ENCODE data around the gene ZBTB49. TPM values are rescaled to one million over a fixed set of nuclear protein-coding genes. Genes with fewer than 3 reads are reported as not detected.
"Not testable (repeated sequence)": the region's sequence is repeated elsewhere in the genome, so short reads cannot be mapped to it uniquely, and the experiment has no call there.

Gene ZBTB49
- total RNA-seq, 4 donors from 2014 or later: 2.4 to 11.2 (median 6.0) TPM

DNA sequence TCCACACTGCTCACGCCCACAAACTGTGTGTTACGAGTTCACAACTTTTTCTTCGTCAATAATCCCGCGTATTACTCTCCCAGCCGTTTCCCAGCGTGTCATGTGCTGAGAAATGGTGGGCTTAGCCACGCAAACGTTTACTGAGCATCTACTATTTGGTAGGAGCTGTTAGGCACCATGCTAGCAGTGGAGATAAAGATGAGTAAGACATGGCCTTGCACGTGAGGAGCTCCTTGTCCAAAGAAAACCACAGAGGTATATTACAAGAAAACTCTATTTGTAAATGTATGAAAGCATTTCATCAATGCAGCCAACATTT is 41.2 kb upstream of the ZBTB49 start:
- in situ Hi-C loops (cut with MboI; ENCODE audit: low pct_ligation_motif_present in 1 of 4, low pct_unique_long_range_greater_than_20kb in 1 of 4, low sequenced_read_pairs in 3 of 4): no loop called here
- H3K27me3 ChIP-seq: no peaks in the 10 kb centered on the region
- H3K36me3 ChIP-seq: peaks cover 0 to 4% (median 0%) of the 10 kb centered on the region in 4 donors
- peak overlapping the region; percentile 59 to 85 (median 76) for H3K4me3 ChIP-seq
- peaks cover 7 to 24% (median 19%) of the 10 kb centered on the region in 4 donors for H3K4me1 ChIP-seq
- no peaks in the 10 kb centered on the region for H3K9me3 ChIP-seq
- WGBS, 2 donors (ENCODE audit: low coverage in 1 of 2): 0 to 22% methylated on average over 3 to 10 of the region's 10 CpGs
- TF ChIP-seq POLR2A (IDR thresholded peaks at IDR 0.05): no peak
- TF ChIP-seq, protein P1, sequence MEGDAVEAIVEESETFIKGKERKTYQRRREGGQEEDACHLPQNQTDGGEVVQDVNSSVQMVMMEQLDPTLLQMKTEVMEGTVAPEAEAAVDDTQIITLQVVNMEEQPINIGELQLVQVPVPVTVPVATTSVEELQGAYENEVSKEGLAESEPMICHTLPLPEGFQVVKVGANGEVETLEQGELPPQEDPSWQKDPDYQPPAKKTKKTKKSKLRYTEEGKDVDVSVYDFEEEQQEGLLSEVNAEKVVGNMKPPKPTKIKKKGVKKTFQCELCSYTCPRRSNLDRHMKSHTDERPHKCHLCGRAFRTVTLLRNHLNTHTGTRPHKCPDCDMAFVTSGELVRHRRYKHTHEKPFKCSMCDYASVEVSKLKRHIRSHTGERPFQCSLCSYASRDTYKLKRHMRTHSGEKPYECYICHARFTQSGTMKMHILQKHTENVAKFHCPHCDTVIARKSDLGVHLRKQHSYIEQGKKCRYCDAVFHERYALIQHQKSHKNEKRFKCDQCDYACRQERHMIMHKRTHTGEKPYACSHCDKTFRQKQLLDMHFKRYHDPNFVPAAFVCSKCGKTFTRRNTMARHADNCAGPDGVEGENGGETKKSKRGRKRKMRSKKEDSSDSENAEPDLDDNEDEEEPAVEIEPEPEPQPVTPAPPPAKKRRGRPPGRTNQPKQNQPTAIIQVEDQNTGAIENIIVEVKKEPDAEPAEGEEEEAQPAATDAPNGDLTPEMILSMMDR (IDR thresholded peaks at IDR 0.05): no peak
- no peak for TF ChIP-seq EP300 (IDR thresholded peaks at IDR 0.05; ENCODE audit: low read depth)
- no peak for TF ChIP-seq POLR2AphosphoS5 (IDR thresholded peaks at IDR 0.05)
- peak overlapping the region; percentile 90 to 94 (median 92) for H3K27ac ChIP-seq
- intact Hi-C loops (cut with DNase I; ENCODE audit: low total_unique reads): no loop called here
- DNase-seq: no peak

DNA sequence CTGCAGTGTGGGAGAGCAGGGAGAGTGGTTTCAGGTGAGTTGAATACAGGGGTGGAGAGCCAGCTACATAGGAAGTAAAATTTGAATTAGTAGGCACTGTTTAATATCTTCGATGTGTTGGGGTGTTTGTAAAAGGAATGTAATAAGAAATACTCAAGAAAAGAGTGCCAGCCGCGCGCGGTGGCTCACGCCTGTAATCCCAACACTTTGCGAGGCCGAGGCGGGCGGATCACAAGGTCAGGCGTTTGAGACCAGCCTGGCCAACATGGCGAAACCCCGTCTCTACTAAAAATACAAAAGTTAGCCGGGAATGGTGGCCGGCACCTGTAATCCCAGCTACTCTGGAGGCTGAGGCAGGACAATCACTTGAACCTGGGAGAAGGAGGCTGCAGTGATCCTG is 40.7 kb upstream of the ZBTB49 start:
- H3K27me3 ChIP-seq; intact Hi-C loops (cut with DNase I; ENCODE audit: low total_unique reads); H3K4me3 ChIP-seq; DNase-seq; H3K9me3 ChIP-seq; H3K36me3 ChIP-seq; in situ Hi-C loops (cut with MboI; ENCODE audit: low pct_ligation_motif_present in 1 of 4, low pct_unique_long_range_greater_than_20kb in 1 of 4, low sequenced_read_pairs in 3 of 4): not testable (repeated sequence)
- WGBS, 2 donors (ENCODE audit: low coverage in 1 of 2): 93 to 98% methylated on average over 15 of the region's 15 CpGs
- Histone ChIP-seq H3K27ac (peak overlapping the region in 3 of 4 donors; percentile 90 to 94 (median 93)), H3K4me1 (peaks cover 7 to 24% (median 19%) of the 10 kb centered on the region in 4 donors)

DNA sequence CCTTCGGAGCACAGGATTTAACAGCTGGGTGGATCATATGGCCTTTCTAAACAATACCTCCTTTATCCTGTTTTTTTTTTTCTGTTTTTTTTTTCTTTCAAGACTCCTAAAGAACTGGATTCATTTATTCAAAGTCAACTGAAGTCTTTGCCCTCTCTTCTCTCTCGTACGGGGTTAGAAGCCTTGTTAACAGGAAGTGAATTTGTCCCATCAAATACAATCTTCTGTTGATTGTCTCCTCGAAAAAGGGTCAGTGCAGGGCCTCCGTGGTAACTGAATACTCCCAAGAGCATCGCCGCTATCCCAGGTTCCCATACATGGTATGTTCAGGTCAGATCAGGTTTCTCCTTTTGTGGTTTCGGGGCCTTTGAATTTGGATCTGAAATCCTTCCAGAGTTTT is 40.2 kb upstream of the ZBTB49 start:
- in situ Hi-C loops (cut with MboI; ENCODE audit: low pct_ligation_motif_present in 1 of 4, low pct_unique_long_range_greater_than_20kb in 1 of 4, low sequenced_read_pairs in 3 of 4): loop anchor here in 3 of 4 donors (10.0 kb wide), 2 partner anchors 85 to 95 kb away; no protein-coding TSS in a partner anchor
- H3K27me3 ChIP-seq: no peaks in the 10 kb centered on the region
- DNase-seq: no peak
- H3K4me1 ChIP-seq: peaks cover 7 to 24% (median 19%) of the 10 kb centered on the region in 4 donors
- WGBS, 2 donors (ENCODE audit: low coverage in 1 of 2): 74 to 86% methylated on average over 5 to 8 of the region's 8 CpGs
- TF ChIP-seq, protein P1 (IDR thresholded peaks at IDR 0.05): no peak
- TF ChIP-seq POLR2AphosphoS5 (IDR thresholded peaks at IDR 0.05) (no peak), EP300 (IDR thresholded peaks at IDR 0.05; ENCODE audit: low read depth) (no peak), POLR2A (IDR thresholded peaks at IDR 0.05) (no peak)
- H3K36me3 ChIP-seq: no peaks in the 10 kb centered on the region
- no peak overlapping the region for H3K27ac ChIP-seq
- no peaks in the 10 kb centered on the region for H3K9me3 ChIP-seq
- intact Hi-C loops (cut with DNase I; ENCODE audit: low total_unique reads): no loop called here
- no peak overlapping the region for H3K4me3 ChIP-seq

DNA sequence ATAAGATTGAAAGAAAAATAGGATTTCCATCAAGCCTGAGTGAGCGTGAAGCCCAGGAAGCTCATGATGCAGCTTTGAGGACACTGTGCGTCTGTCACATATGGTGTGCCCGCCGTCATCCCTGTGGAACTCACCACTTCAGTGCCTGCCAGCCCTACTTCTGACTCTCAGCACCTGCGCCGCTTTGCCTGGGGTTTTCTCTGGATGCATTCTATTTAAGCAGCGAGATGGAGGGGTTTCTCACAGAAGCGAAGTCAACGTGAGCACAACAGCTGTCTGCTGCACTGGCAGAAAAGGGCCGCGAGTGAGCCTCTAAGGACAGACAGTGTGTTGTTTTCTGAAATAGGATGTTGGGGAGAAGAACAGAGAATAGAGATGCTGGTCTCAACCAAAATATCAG is 35.9 kb upstream of the ZBTB49 start:
- Histone ChIP-seq H3K4me1 (peaks cover 0 to 4% (median under 1%) of the 10 kb centered on the region in 4 donors), H3K4me3 (no peak overlapping the region), H3K36me3 (no peaks in the 10 kb centered on the region), H3K27me3 (no peaks in the 10 kb centered on the region), H3K9me3 (no peaks in the 10 kb centered on the region), H3K27ac (no peak overlapping the region)
- in situ Hi-C loops (cut with MboI; ENCODE audit: low pct_ligation_motif_present in 1 of 4, low pct_unique_long_range_greater_than_20kb in 1 of 4, low sequenced_read_pairs in 3 of 4): loop anchor here in 3 of 4 donors (10.0 kb wide), 2 partner anchors 81 to 91 kb away; no protein-coding TSS in a partner anchor
- TF ChIP-seq POLR2A (IDR thresholded peaks at IDR 0.05) (no peak), EP300 (IDR thresholded peaks at IDR 0.05; ENCODE audit: low read depth) (no peak), POLR2AphosphoS5 (IDR thresholded peaks at IDR 0.05) (no peak)
- no peak for DNase-seq
- intact Hi-C loops (cut with DNase I; ENCODE audit: low total_unique reads): no loop called here
- 86 to 96% methylated on average over 4 to 11 of the region's 11 CpGs for WGBS, 2 donors (ENCODE audit: low coverage in 1 of 2)

DNA sequence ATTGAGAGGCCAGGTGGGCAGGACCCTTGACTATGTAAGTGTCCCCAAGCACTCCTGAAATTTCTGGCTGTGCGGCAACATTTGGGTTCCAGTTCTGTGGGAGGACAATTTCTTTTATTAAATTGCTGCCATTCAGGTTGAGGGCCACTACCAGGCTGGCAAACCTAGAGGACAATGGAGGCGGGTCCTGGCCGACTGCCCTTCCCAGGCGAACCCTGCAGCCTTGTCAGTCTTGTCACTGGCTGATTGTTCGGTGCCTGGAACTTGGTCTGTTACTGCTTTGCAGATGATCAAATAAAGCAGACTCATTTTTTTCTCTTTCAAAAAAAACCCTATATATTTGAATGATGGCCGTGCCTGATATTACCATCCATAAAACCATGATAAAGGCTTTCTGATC is 35.4 kb upstream of the ZBTB49 start:
- no peak for DNase-seq
- H3K4me3 ChIP-seq: no peak overlapping the region
- H3K27ac ChIP-seq: no peak overlapping the region
- peaks cover 0 to 7% (median 0%) of the 10 kb centered on the region in 4 donors for H3K4me1 ChIP-seq
- in situ Hi-C loops (cut with MboI; ENCODE audit: low pct_ligation_motif_present in 1 of 4, low pct_unique_long_range_greater_than_20kb in 1 of 4, low sequenced_read_pairs in 3 of 4) (loop anchor here in 3 of 4 donors (10.0 kb wide), 2 partner anchors 80 to 90 kb away; no protein-coding TSS in a partner anchor), intact Hi-C loops (cut with DNase I; ENCODE audit: low total_unique reads) (no loop called here)
- WGBS, 2 donors (ENCODE audit: low coverage in 1 of 2): 66 to 70% methylated on average over 2 to 6 of the region's 6 CpGs
- TF ChIP-seq, protein P1 (IDR thresholded peaks at IDR 0.05): no peak
- H3K36me3 ChIP-seq: no peaks in the 10 kb centered on the region
- no peaks in the 10 kb centered on the region for H3K9me3 ChIP-seq
- no peaks in the 10 kb centered on the region for H3K27me3 ChIP-seq
